NCI-H2171 treated with DMSO at 0.1 percent for 48 hours (cell line): ENCODE data around the gene BEGAIN.
A peak's percentile ranks its signal among the peaks of the same experiment; 100 is the strongest.

Source experiments
- DNase-seq: peaks from one replicate; lab custom pipeline; 2025; lab: John Stamatoyannopoulos, UW

Gene BEGAIN

GRCh38 chr14:100587086-100587762 lies at the start of gene BEGAIN:
BEGAIN (minus strand) TSS chr14:100587417; CDS start chr14:100587290, 127 bp downstream.
- peak; percentile 65 for DNase-seq

GRCh38 chr14:100636559-100636958 lies 49.3 kb upstream of the BEGAIN start:
- no peak for DNase-seq

DNA sequence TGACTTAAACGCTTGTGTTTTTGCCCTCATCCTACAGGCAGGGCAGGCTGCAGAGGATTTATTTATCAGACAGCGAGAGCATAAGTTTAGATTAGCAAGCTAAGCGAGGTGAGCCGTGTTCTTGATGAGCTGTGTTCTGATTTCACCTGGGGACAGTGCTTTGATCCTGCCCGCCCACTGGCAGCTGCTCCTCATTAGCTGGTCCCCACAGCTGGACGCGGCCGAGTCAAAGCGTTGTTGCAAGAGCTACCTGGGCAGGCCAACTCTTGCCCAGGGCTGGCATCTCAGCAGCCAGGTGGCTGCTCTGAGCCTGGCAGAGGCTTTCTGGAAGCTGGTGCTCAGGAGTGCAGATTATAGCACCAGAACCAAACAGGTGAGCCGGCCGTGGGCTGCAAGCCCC lies 46.8 kb upstream of the BEGAIN start:
- DNase-seq: peak; percentile 81

DNA sequence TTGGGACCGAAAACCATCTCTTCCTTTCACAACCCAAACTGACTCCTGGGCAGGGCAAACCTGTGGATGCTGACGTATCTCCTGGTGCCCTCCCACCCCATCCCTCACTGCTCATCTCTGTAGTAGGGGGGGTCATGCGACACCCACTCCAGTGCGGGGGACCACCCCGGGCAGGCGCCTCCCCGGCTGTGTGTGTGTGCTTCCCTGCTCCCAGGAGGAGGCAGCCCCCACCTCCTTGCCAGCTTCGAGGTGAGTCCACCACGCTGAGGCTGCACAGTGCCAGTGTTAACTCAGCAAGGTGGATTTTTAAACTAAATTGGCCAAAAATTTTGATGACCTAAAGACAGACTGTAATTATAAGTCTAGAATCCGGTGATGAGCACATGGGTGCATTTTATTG lies 46.2 kb upstream of the BEGAIN start:
- DNase-seq: no peak

GRCh38 chr14:100629696-100630095 lies 42.5 kb upstream of the BEGAIN start:
- DNase-seq: no peak

GRCh38 chr14:100629098-100629497 lies 41.9 kb upstream of the BEGAIN start:
- DNase-seq: no peak

GRCh38 chr14:100628225-100628624 lies 41.0 kb upstream of the BEGAIN start:
- DNase-seq: no peak

DNA sequence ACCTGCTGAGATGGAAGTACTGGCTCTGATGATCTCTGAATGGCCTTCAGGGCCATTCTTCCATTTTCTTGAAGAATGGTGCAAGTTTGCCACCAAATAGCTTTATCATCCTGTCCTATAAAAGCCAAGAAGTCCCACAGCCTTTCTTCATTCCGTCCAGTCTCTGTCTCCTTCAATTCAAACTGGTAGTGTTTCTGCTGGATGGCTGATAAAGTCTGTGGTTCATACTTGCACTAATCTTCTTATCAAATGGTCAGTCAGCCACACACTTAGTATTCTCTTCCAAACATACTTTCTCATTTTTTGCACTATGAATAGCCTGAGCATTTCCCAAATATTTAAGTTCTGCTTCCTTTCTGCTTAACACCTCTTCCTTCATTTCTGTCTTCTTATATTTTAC lies 39.4 kb upstream of the BEGAIN start:
- DNase-seq: no peak

GRCh38 chr14:100623961-100624360 lies 36.7 kb upstream of the BEGAIN start:
- no peak for DNase-seq

- DNase-seq: no peak
Observed at GRCh38 chr14:100623557-100623956, 36.3 kb upstream of the BEGAIN start.

GRCh38 chr14:100622708-100623485 lies 35.7 kb upstream of the BEGAIN start:
- no peak for DNase-seq

DNA sequence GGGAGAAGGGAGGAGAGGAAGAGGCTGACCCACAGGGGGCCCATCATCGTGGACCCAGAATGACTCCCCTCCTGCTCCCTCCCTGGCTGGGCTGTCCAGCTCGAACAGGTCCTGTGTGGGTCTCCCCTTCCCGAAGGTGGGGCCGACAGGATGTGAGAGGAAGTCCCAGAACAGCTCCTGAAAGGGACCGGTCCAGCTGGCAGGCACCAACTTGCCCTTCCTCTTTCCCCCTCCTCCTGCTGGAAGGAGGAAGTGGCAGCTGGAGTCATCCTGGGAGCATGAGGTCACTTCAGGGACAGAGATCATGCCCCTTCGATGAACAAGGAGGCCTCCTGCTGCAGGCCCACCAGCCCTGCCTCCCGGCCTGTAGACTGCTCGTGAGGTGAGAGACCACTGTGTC lies 35.0 kb upstream of the BEGAIN start:
- no peak for DNase-seq

DNA sequence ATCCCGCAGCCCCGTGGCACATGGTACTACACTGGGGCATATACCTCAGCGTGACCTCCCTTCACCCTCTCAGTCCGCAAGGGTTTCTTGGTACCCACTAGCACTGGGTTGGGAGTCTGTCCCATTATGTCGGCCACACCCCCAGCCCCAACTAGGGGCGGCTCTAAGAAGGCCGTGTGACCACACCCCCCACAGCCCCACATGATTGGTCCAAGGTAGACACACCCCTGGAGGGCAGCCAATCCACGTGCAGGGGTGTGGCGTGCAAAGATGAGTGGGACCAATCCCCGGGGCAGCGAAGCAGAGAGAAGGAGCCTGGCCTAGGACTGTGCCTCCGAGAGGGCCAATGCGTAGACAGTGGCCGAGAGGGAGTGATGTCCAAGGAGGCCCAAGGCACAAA lies 34.6 kb upstream of the BEGAIN start:
- DNase-seq: no peak

GRCh38 chr14:100620255-100621100 lies 33.3 kb upstream of the BEGAIN start:
- DNase-seq: peak; percentile 68

DNA sequence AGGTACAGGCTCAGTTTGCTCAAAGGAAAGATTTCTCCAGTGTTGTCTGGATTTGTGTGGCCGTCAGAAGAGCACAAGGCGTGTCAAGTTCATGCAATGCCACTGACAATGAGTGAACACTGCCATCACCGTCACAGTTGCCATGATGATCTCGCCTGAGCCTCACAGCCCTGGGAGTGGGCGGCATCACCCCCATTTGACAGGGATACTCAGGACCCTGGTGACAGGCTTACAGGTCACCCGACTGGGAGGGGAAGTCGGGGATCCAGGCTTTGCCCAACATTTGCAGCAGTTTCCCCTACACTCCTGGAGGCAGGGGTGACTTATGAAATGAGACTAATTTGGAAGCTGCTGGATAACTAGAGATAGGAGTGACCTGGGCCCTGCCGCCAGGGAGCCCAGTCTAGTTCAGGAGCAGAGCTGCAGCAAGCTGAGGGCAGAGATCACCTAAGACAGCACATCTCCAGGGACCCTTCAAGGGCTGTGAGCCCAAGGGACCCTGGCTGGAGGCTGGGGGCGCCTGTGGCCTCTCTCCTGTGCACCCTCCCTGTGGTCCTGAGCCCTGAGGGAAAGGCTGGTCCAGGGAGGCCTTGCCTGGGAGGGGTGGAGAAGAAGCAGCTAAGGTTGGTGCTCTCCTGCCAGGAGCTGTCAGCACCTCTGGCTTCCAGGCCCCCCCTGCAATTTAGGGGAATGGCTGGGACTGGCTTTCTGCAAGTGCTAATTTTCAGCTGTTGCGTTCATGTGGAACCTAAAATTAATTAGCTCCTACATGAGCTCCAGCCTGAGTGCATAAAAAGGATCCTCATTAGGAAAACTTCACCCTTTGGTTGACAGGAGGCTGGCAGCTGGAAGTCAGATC lies 32.4 kb upstream of the BEGAIN start:
- peak; percentile 47 for DNase-seq

- DNase-seq: peak; percentile 27
Observed at GRCh38 chr14:100618763-100619320, 31.6 kb upstream of the BEGAIN start.

GRCh38 chr14:100618318-100618693 lies 31.1 kb upstream of the BEGAIN start:
- no peak for DNase-seq

GRCh38 chr14:100617410-100618317 lies 30.4 kb upstream of the BEGAIN start:
- DNase-seq: peak; percentile 40

DNA sequence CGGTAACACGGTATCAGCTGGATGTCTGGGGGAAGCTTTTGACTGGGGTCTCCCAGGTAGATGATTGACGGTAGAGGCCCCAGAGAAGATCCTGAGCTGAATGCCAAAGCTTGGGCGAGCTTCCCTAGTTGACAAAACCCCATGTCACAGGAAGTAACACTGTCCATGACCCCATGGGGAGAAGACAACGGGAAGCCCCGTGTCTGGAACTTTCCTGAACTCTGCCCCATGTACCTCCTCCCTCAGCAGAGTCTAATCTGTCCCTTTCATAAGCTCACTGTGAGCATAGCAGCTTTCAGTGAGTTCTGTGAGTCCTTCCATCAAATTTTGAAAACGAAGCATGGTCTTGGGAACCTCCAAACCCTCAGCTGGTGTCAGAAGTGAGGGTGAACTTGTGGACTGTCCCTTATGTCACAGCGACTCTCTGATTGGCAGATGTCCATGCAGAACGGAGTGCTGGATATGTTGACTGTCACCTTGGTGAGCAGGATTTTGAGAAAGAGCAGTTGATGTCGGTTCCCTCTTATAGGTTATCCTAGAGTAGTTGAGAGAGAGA lies 29.7 kb upstream of the BEGAIN start:
- DNase-seq: no peak
